ENCODE measurements around the gene UBE2C.
"Not testable (repeated sequence)": the region's sequence is repeated elsewhere in the genome, so short reads cannot be mapped to it uniquely, and the experiment has no call there.

Gene UBE2C

DNA sequence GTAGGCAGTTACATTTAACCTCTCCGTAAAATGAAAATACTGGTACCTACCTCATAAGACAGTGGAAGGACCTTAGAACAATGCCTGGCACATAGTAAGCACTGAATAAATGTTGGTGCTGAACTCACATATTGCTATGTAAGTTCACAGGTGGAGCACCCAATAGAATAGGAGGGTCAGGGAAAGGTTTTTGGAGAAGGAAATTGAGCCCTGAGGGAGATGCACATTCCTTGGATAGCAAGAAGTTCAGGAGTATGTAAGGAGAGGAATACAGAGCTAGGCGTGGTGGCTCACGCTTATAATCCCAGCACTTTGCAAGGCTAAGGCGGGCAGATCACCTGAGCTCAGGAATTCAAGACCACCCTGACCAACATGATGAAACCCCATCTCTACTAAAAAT lies 7.0 kb downstream of the UBE2C start:
- H3K9me3 ChIP-seq (ENCODE audit: control insufficient read depth, low read length): no peaks in the 10 kb centered on the region
- H3K4me1 ChIP-seq (ENCODE audit: control insufficient read depth, insufficient read depth, low read length, poor library complexity, severe bottlenecking): peaks cover 5% of the 10 kb centered on the region
- no peaks in the 10 kb centered on the region for H3K36me3 ChIP-seq (ENCODE audit: control insufficient read depth, insufficient read depth, low read length)
- peaks cover 12% of the 10 kb centered on the region for H3K27me3 ChIP-seq (replicated peaks; ENCODE audit: control insufficient read depth, insufficient read depth, low read length, poor library complexity, severe bottlenecking)
- H3K4me3 ChIP-seq (ENCODE audit: insufficient read depth, low read depth, low read length, poor library complexity, severe bottlenecking): no peak overlapping the region
- no peak overlapping the region for H3K27ac ChIP-seq (ENCODE audit: insufficient read depth, low read length, poor library complexity, severe bottlenecking)
- no peak for DNase-seq

- no peaks in the 10 kb centered on the region for H3K9me3 ChIP-seq (ENCODE audit: control insufficient read depth, low read length)
- no peak for DNase-seq
- H3K4me3 ChIP-seq (ENCODE audit: insufficient read depth, low read depth, low read length, poor library complexity, severe bottlenecking): no peak overlapping the region
- H3K27ac ChIP-seq (ENCODE audit: insufficient read depth, low read length, poor library complexity, severe bottlenecking): no peak overlapping the region
- peaks cover 5% of the 10 kb centered on the region for H3K4me1 ChIP-seq (ENCODE audit: control insufficient read depth, insufficient read depth, low read length, poor library complexity, severe bottlenecking)
- peaks cover 12% of the 10 kb centered on the region for H3K27me3 ChIP-seq (replicated peaks; ENCODE audit: control insufficient read depth, insufficient read depth, low read length, poor library complexity, severe bottlenecking)
- H3K36me3 ChIP-seq (ENCODE audit: control insufficient read depth, insufficient read depth, low read length): no peaks in the 10 kb centered on the region
Observed at GRCh38 chr20:45821947-45822346, 9.5 kb downstream of the UBE2C start.

DNA sequence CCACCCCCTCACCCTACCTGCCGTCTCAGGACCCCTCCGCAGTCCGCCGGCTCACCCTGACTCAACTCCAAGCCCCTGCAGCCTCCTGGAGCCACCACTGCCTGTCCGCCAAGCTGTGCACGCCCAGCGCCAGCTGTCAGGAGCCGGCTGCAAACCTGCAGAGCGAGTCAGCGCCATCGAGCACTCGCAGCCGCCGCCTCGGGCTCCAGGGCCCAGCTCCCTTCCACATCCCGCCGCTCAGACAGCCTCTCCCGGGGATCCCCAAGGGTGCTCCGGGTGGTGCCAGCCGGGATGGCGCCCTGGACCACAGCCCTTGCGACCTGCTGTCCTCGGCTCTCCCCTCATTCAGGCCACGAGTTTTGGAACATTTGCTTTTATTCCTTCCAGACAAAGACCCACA lies 10.4 kb downstream of the UBE2C start:
- Histone ChIP-seq H3K27me3 (replicated peaks; ENCODE audit: control insufficient read depth, insufficient read depth, low read length, poor library complexity, severe bottlenecking) (peaks cover 12% of the 10 kb centered on the region), H3K4me3 (ENCODE audit: insufficient read depth, low read depth, low read length, poor library complexity, severe bottlenecking) (no peak overlapping the region), H3K36me3 (ENCODE audit: control insufficient read depth, insufficient read depth, low read length) (no peaks in the 10 kb centered on the region), H3K9me3 (ENCODE audit: control insufficient read depth, low read length) (no peaks in the 10 kb centered on the region), H3K4me1 (ENCODE audit: control insufficient read depth, insufficient read depth, low read length, poor library complexity, severe bottlenecking) (peaks cover 5% of the 10 kb centered on the region), H3K27ac (ENCODE audit: insufficient read depth, low read length, poor library complexity, severe bottlenecking) (no peak overlapping the region)
- DNase-seq: no peak

GRCh38 chr20:45823949-45824835 lies 11.7 kb downstream of the UBE2C start:
- H3K4me1 ChIP-seq (ENCODE audit: control insufficient read depth, insufficient read depth, low read length, poor library complexity, severe bottlenecking): peaks cover 5% of the 10 kb centered on the region
- H3K4me3 ChIP-seq (ENCODE audit: insufficient read depth, low read depth, low read length, poor library complexity, severe bottlenecking): peak overlapping the region; percentile 35
- H3K36me3 ChIP-seq (ENCODE audit: control insufficient read depth, insufficient read depth, low read length): no peaks in the 10 kb centered on the region
- peak; percentile 14 to 41 (median 26) for DNase-seq
- peaks cover 12% of the 10 kb centered on the region for H3K27me3 ChIP-seq (replicated peaks; ENCODE audit: control insufficient read depth, insufficient read depth, low read length, poor library complexity, severe bottlenecking)
- H3K27ac ChIP-seq (ENCODE audit: insufficient read depth, low read length, poor library complexity, severe bottlenecking): no peak overlapping the region
- H3K9me3 ChIP-seq (ENCODE audit: control insufficient read depth, low read length): no peaks in the 10 kb centered on the region

DNA sequence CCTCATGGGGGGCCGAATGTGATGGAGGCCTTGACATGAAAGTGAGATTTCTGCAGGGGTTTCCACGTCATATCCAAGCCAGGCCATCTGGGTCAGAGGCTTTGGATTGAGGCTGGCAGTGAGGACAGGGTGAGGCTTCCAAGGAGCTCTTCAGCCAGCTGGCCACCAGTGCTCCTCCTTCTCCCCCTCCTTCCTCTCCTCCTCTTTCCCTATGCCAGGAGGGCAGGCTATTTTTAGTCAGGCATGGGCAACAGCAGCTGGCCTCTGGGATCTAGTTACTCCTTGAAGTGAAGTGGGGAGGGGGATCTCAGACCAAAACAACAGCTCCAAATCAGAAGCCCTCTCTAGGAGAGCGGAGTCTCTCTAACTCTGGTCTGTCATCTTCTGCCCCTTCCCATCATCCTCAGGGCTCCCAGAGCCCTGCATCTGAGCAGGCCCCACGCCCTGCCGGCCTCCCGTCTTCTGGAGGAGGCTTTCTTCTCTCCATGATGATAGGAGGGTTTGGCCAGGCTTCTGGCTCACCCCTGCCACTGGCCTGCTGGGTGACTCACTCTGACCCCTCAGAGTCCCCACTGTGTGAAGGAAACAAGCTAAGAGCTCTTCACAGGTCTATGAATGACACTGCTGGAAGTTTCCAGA lies 14.1 kb downstream of the UBE2C start:
- peaks cover 12% of the 10 kb centered on the region for H3K27me3 ChIP-seq (replicated peaks; ENCODE audit: control insufficient read depth, insufficient read depth, low read length, poor library complexity, severe bottlenecking)
- no peak for DNase-seq
- no peaks in the 10 kb centered on the region for H3K9me3 ChIP-seq (ENCODE audit: control insufficient read depth, low read length)
- no peak overlapping the region for H3K27ac ChIP-seq (ENCODE audit: insufficient read depth, low read length, poor library complexity, severe bottlenecking)
- H3K36me3 ChIP-seq (ENCODE audit: control insufficient read depth, insufficient read depth, low read length): no peaks in the 10 kb centered on the region
- H3K4me3 ChIP-seq (ENCODE audit: insufficient read depth, low read depth, low read length, poor library complexity, severe bottlenecking): no peak overlapping the region
- H3K4me1 ChIP-seq (ENCODE audit: control insufficient read depth, insufficient read depth, low read length, poor library complexity, severe bottlenecking): peaks cover 5% of the 10 kb centered on the region

DNA sequence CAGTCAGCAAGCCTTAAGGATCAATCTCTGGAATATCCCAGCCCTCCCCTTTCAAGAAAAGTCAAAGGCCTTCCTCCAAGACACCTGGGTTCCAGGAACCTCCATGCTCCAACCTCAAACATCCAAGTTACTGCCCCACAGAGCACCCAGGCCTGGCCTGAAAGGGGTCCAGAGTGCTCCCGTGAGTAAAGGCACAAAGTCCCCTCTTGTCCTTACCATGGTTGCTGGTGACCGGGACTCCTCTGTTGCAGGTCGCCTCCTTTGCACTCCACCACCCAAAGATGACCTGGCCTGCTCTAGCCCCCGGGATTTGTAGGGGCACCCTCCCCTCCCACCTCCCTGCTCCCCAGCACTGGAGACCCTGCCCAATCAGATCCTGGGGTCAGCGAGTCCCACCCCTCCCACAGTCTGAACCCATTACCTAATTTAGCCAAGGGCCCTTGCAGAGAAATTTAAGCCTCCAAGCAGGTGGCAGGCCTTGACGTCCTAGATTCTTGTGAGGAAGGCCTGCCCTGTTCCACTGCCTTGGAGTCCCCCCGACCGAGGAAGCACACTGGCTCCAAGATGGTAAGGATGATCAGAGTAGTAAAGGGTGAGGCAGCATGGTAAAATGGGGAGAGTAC lies 14.7 kb downstream of the UBE2C start, which contains the start of gene TNNC2:
Gene TNNC2, minus strand, starts transcription at position 283 of the 623 bp plus-strand sequence. Its CDS starts 64 bp downstream, at position 219.
- Histone ChIP-seq H3K9me3 (ENCODE audit: control insufficient read depth, low read length) (no peaks in the 10 kb centered on the region), H3K36me3 (ENCODE audit: control insufficient read depth, insufficient read depth, low read length) (no peaks in the 10 kb centered on the region), H3K27ac (ENCODE audit: insufficient read depth, low read length, poor library complexity, severe bottlenecking) (no peak within 1 kb of the TSS), H3K4me1 (ENCODE audit: control insufficient read depth, insufficient read depth, low read length, poor library complexity, severe bottlenecking) (peaks cover 5% of the 10 kb centered on the region), H3K27me3 (replicated peaks; ENCODE audit: control insufficient read depth, insufficient read depth, low read length, poor library complexity, severe bottlenecking) (peaks cover 12% of the 10 kb centered on the region), H3K4me3 (ENCODE audit: insufficient read depth, low read depth, low read length, poor library complexity, severe bottlenecking) (no peak within 1 kb of the TSS)
- no peak for DNase-seq

- no peak for DNase-seq
- H3K27ac ChIP-seq (ENCODE audit: insufficient read depth, low read length, poor library complexity, severe bottlenecking): no peak overlapping the region
- H3K27me3 ChIP-seq (replicated peaks; ENCODE audit: control insufficient read depth, insufficient read depth, low read length, poor library complexity, severe bottlenecking): peaks cover 12% of the 10 kb centered on the region
- no peaks in the 10 kb centered on the region for H3K36me3 ChIP-seq (ENCODE audit: control insufficient read depth, insufficient read depth, low read length)
- H3K4me1 ChIP-seq (ENCODE audit: control insufficient read depth, insufficient read depth, low read length, poor library complexity, severe bottlenecking): peaks cover 5% of the 10 kb centered on the region
- no peaks in the 10 kb centered on the region for H3K9me3 ChIP-seq (ENCODE audit: control insufficient read depth, low read length)
- H3K4me3 ChIP-seq (ENCODE audit: insufficient read depth, low read depth, low read length, poor library complexity, severe bottlenecking): no peak overlapping the region
Observed at GRCh38 chr20:45827712-45828111, 15.3 kb downstream of the UBE2C start.

DNA sequence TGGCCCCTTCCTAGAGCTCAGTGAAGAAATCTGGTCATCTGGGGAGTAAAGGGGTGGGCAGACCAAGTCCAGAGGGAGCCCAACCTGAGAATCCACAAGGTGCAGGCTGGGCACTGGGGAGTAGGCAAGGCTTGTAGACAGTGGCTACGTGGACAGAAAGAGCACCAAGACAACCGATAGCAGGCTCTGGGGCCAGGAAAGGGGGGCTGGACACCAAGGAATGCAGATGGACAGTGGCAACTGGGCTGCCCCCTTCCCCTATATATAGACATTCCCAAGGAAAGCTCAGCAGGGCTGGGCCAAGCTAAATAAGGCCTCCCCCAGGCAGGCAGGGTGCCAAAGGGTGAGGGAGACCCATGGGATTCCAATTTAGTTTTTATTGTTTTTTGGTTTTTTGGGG lies 16.1 kb downstream of the UBE2C start:
- Histone ChIP-seq H3K36me3 (ENCODE audit: control insufficient read depth, insufficient read depth, low read length) (no peaks in the 10 kb centered on the region), H3K27me3 (replicated peaks; ENCODE audit: control insufficient read depth, insufficient read depth, low read length, poor library complexity, severe bottlenecking) (peaks cover 6% of the 10 kb centered on the region), H3K27ac (ENCODE audit: insufficient read depth, low read length, poor library complexity, severe bottlenecking) (no peak overlapping the region), H3K4me1 (ENCODE audit: control insufficient read depth, insufficient read depth, low read length, poor library complexity, severe bottlenecking) (peaks cover 2% of the 10 kb centered on the region), H3K4me3 (ENCODE audit: insufficient read depth, low read depth, low read length, poor library complexity, severe bottlenecking) (no peak overlapping the region), H3K9me3 (ENCODE audit: control insufficient read depth, low read length) (no peaks in the 10 kb centered on the region)
- DNase-seq: no peak

DNA sequence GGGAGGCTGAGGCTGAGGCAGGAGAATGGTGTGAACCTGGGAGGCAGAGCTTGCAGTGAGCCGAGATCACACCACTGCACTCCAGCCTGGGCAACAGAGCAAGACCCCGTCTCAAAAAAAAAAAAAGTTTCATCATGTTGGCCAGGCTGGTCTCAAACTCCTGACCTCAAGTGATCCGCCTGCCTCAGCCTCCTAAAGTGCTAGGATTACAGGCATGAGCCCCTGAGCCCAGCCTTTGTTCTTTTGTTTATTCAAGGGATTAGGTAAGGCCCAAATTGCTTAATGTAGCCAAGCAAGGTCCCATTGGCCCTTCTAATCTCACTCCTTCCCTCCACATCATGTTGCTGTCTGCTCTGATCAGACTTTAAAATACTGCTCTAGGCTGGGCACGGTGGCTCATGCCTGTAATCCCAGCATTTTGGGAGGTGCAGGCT lies 17.2 kb downstream of the UBE2C start:
- not testable (repeated sequence) for H3K4me1 ChIP-seq (ENCODE audit: control insufficient read depth, insufficient read depth, low read length, poor library complexity, severe bottlenecking); H3K27me3 ChIP-seq (replicated peaks; ENCODE audit: control insufficient read depth, insufficient read depth, low read length, poor library complexity, severe bottlenecking); H3K27ac ChIP-seq (ENCODE audit: insufficient read depth, low read length, poor library complexity, severe bottlenecking); H3K4me3 ChIP-seq (ENCODE audit: insufficient read depth, low read depth, low read length, poor library complexity, severe bottlenecking); H3K9me3 ChIP-seq (ENCODE audit: control insufficient read depth, low read length); H3K36me3 ChIP-seq (ENCODE audit: control insufficient read depth, insufficient read depth, low read length); DNase-seq

- Histone ChIP-seq H3K9me3 (ENCODE audit: control insufficient read depth, low read length) (no peaks in the 10 kb centered on the region), H3K36me3 (ENCODE audit: control insufficient read depth, insufficient read depth, low read length) (no peaks in the 10 kb centered on the region), H3K4me3 (ENCODE audit: insufficient read depth, low read depth, low read length, poor library complexity, severe bottlenecking) (no peak overlapping the region), H3K27ac (ENCODE audit: insufficient read depth, low read length, poor library complexity, severe bottlenecking) (no peak overlapping the region), H3K27me3 (replicated peaks; ENCODE audit: control insufficient read depth, insufficient read depth, low read length, poor library complexity, severe bottlenecking) (no peaks in the 10 kb centered on the region), H3K4me1 (ENCODE audit: control insufficient read depth, insufficient read depth, low read length, poor library complexity, severe bottlenecking) (peaks cover 8% of the 10 kb centered on the region)
- no peak for DNase-seq
Observed at GRCh38 chr20:45832619-45833018, 20.2 kb downstream of the UBE2C start.

Measured in effector memory CD4-positive, alpha-beta T cell (primary cell).